HepG2 (cell line): ENCODE data around the gene GALNT11. TPM values are rescaled to one million over a fixed set of nuclear protein-coding genes. Genes with fewer than 3 reads are reported as not detected.

ENCODE experiments used
- ATAC-seq: fragments of 200-7000 bp; cut with Tn5 transposase; 3 replicates; pipeline ENCODE4 v1.9.1; 2020; ENCODE audit warnings: mild to moderate bottlenecking, moderate library complexity
- BruUV-seq: library from RNA; stranded (reverse); fragments of 400-500 nt; replicated peaks from 2 replicates; lab custom pipeline; 2021; lab: Mats Ljungman, UMichigan
- CTCF ChIA-PET: fragments of 300-600 bp; formaldehyde crosslinking; extraction: SDS; loops from one replicate; lab custom pipeline; 2021; ENCODE audit warnings: low total read pairs, inconsistent platforms, low intra/inter-chr PET ratio; lab: Yijun Ruan, JAX
- POLR2A ChIA-PET: fragments of 350-600 bp; sonication (Branson Sonifier 250); formaldehyde crosslinking; loops from one replicate; lab custom pipeline; 2020; ENCODE audit warnings: antibody characterized with exemption, inconsistent platforms; lab: Yijun Ruan, JAX
- DNase-seq: peaks from one replicate; pipeline ENCODE4 v3.0.0-alpha.2; 2015; ENCODE audit warnings: low spot score
- FAIRE-seq: peaks from 3 replicates; lab custom pipeline; 2011; peaks lifted over from hg19 to GRCh38; lab: Jason Lieb, UNC
- H2AFZ ChIP-seq: one replicate; pipeline ENCODE4 v1.6.1; 2011; ENCODE audit warnings: low read length, inconsistent platforms
- H3K27ac ChIP-seq: fragments of 300-600 bp; 3 replicates; pipeline ENCODE4 v1.8.0; 2011; ENCODE audit warnings: mixed run types, mild to moderate bottlenecking, mixed read lengths, low read length, inconsistent platforms; ENCODE audit not compliant: insufficient read depth; ENCODE audit errors: extremely low read length
- H3K27me3 ChIP-seq, 2 experiments: fragments of 200-600 bp in 1 of 2; 2 replicates in 1 of 2; 3 replicates in 1 of 2; pipeline versions ENCODE4 v1.6.0 to v1.8.0; 2011; ENCODE audit warnings: low read length in 2 of 2, mild to moderate bottlenecking in 2 of 2, moderate library complexity in 2 of 2, inconsistent platforms in 1 of 2; ENCODE audit not compliant: insufficient read depth in 2 of 2, control insufficient read depth in 1 of 2
- H3K36me3 ChIP-seq, 2 experiments: fragments of 200-600 bp in 1 of 2; replicated peaks in 1 of 2; 2 replicates in 1 of 2; 3 replicates in 1 of 2; pipeline versions ENCODE4 v1.5.1 to v1.8.0; 2011; ENCODE audit warnings: low read length in 2 of 2, inconsistent platforms in 1 of 2; ENCODE audit not compliant: insufficient read depth in 2 of 2, control insufficient read depth in 1 of 2
- H3K4me1 ChIP-seq: 2 replicates; pipeline ENCODE4 v1.5.1; 2012; ENCODE audit warnings: low read length, inconsistent platforms; ENCODE audit not compliant: insufficient read depth
- H3K4me2 ChIP-seq: 2 replicates; pipeline ENCODE4 v1.6.0; 2011; ENCODE audit warnings: low read depth, low read length, inconsistent platforms
- H3K4me3 ChIP-seq, 3 experiments: fragments of 200-600 bp in 1 of 3; sonication (generic), shearing (Covaris generic) in 1 of 3; replicated peaks in 1 of 3; 2 replicates each; pipeline ENCODE4 v1.5.1; 2011 to 2016; ENCODE audit warnings: low read length in 3 of 3, inconsistent platforms in 2 of 3, low read depth in 2 of 3, mild to moderate bottlenecking in 2 of 3, control low read depth in 1 of 3, mixed read lengths in 1 of 3; ENCODE audit not compliant: insufficient read depth in 1 of 3
- H3K79me2 ChIP-seq: one replicate; pipeline ENCODE4 v1.6.1; 2011; ENCODE audit warnings: low read length, inconsistent platforms; ENCODE audit not compliant: insufficient read depth
- H3K9ac ChIP-seq: 2 replicates; pipeline ENCODE4 v1.6.0; 2011; ENCODE audit warnings: mild to moderate bottlenecking, low read depth, low read length, inconsistent platforms; ENCODE audit not compliant: insufficient read depth
- H3K9me3 ChIP-seq: 2 replicates; pipeline ENCODE4 v1.5.1; 2012; ENCODE audit warnings: mild to moderate bottlenecking, low read length
- H4K20me1 ChIP-seq: 2 replicates; pipeline ENCODE4 v1.6.0; 2011; ENCODE audit warnings: inconsistent platforms, mild to moderate bottlenecking, low read length, moderate library complexity; ENCODE audit not compliant: insufficient read depth
- FOXO1 ChIP-seq: sonication (generic); formaldehyde crosslinking; IDR thresholded peaks from 2 replicates; pipeline ENCODE4 v1.4.0; 2020; ENCODE audit warnings: missing genetic modification reagents
- FUBP1 ChIP-seq: sonication (generic); formaldehyde crosslinking; IDR thresholded peaks from 2 replicates; pipeline ENCODE4 v1.5.1; 2020; ENCODE audit warnings: missing genetic modification reagents, mild to moderate bottlenecking, borderline replicate concordance
- IKZF1 ChIP-seq: fragments of 450-650 bp; IDR thresholded peaks from 2 replicates; pipeline ENCODE4 v1.7.1; 2016
- MTA1 ChIP-seq: sonication (generic); formaldehyde crosslinking; IDR thresholded peaks from 2 replicates; pipeline ENCODE4 v1.4.0; 2020; ENCODE audit warnings: missing genetic modification reagents, mild to moderate bottlenecking, borderline replicate concordance
- MXI1 ChIP-seq: IDR thresholded peaks from 3 replicates; pipeline ENCODE4 v1.6.1; 2012; ENCODE audit warnings: low read depth, low read length, inconsistent platforms, borderline replicate concordance
- NFE2L1 ChIP-seq: sonication (generic); formaldehyde crosslinking; IDR thresholded peaks from 2 replicates; pipeline ENCODE4 v1.4.0; 2020; ENCODE audit warnings: missing genetic modification reagents, mild to moderate bottlenecking, borderline replicate concordance
- NR2F1 ChIP-seq, 2 experiments: fragments of 450-650 bp in 1 of 2; formaldehyde crosslinking in 1 of 2; IDR thresholded peaks; 2 replicates each; pipeline versions ENCODE4 v1.5.0 to v1.6.1; 2016 to 2020; ENCODE audit warnings: mild to moderate bottlenecking in 1 of 2, missing compliant biosample characterization in 1 of 2, missing genetic modification reagents in 1 of 2, moderate library complexity in 1 of 2
- PREB ChIP-seq: sonication (generic); formaldehyde crosslinking; IDR thresholded peaks from 2 replicates; pipeline ENCODE4 v1.4.0; 2020; ENCODE audit warnings: missing genetic modification reagents
- RAD21 ChIP-seq: fragments of 450-650 bp; formaldehyde crosslinking; IDR thresholded peaks from 2 replicates; pipeline ENCODE4 v1.5.0; 2020; ENCODE audit warnings: mild to moderate bottlenecking
- YY1 ChIP-seq: IDR thresholded peaks from 2 replicates; pipeline ENCODE4 v1.6.1; 2011; ENCODE audit warnings: low read length, low read depth, moderate library complexity, mild to moderate bottlenecking; ENCODE audit not compliant: insufficient read depth, insufficient replicate concordance
- ZFP36L2 ChIP-seq: sonication (generic); formaldehyde crosslinking; IDR thresholded peaks from 2 replicates; pipeline ENCODE4 v1.4.0; 2020; ENCODE audit warnings: missing genetic modification reagents
- ZNF616 ChIP-seq: sonication (generic); formaldehyde crosslinking; IDR thresholded peaks from 2 replicates; pipeline ENCODE4 v1.5.0; 2020; ENCODE audit warnings: low read depth, mild to moderate bottlenecking, missing genetic modification reagents
- ZNF776 ChIP-seq: sonication (generic); formaldehyde crosslinking; IDR thresholded peaks from 2 replicates; pipeline ENCODE4 v1.4.0; 2020; ENCODE audit warnings: mild to moderate bottlenecking, missing genetic modification reagents
- WGBS: methylation state at CpG from one replicate; pipeline ENCODE4 v1.1.6; 2017; ENCODE audit warnings: low lambda C conversion rate; 5-methylcytosine and 5-hydroxymethylcytosine counted together
- in situ Hi-C: cut with HindIII; loops from 2 replicates; pipeline ENCODE4 v1.10.0; 2017; ENCODE audit warnings: low pct_unique_long_range_greater_than_20kb; ENCODE audit not compliant: extremely low pct_ligation_motif_present
- intact Hi-C: fragments of 100-400 bp; cut with micrococcal nuclease; formaldehyde crosslinking; loops from one replicate; pipeline ENCODE4 v1.10.0; 2022; ENCODE audit not compliant: unreplicated experiment
- polyA plus RNA-seq, 8 experiments: library from polyadenylated mRNA; depleted of rRNA in 3 of 8; stranded (reverse) in 7 of 8; unstranded in 1 of 8; fragments of >200 nt; fragmentation: Illumina TruSeq in 4 of 8; extraction: Trizol in 4 of 8; gene quantifications; 2 replicates each; pipeline versions ENCODE4 v1.2.1 to v1.2.3, GENCODE V29; 2011 to 2016; ENCODE audit warnings: low read depth in 4 of 8, missing spikeins in 1 of 8, mixed read lengths in 1 of 8; ENCODE audit not compliant: insufficient read depth in 1 of 8
- total RNA-seq, 5 experiments: library from RNA; depleted of rRNA; stranded (reverse); fragments of >200 nt; fragmentation: Illumina TruSeq; extraction: Trizol; gene quantifications; 2 replicates each; pipeline ENCODE4 v1.2.3, GENCODE V29; 2016; ENCODE audit warnings: low read depth in 1 of 5

Gene GALNT11
- total and polyA plus RNA-seq, 2 of the 13 experiments (the other 11 are each of a cell fraction or from before 2014, with no cell fraction given) = 9.3 to 16.3 TPM

- no peak for TF ChIP-seq NFE2L1 (CRISPR knock-in tag)
Measured at GRCh38 chr7:152048051-152048450, 22.6 kb downstream of the GALNT11 start (continued).

GRCh38 chr7:152050547-152050971, 25.1 kb downstream of the GALNT11 start:
- no peak overlapping the region for H3K4me2 ChIP-seq
- in situ Hi-C loops (no loop called here), intact Hi-C loops (no loop called here)
- no peaks in the 10 kb centered on the region for H3K36me3 ChIP-seq
- ChIA-PET POLR2A (no interaction called here), CTCF (no interaction called here)
- no peak overlapping the region for H3K4me3 ChIP-seq
- H3K27ac ChIP-seq = no peak overlapping the region
- H3K9me3 ChIP-seq = no peaks in the 10 kb centered on the region
- no peaks in the 10 kb centered on the region for H4K20me1 ChIP-seq
- H3K9ac ChIP-seq = no peak overlapping the region
- WGBS = 83% methylated on average over 1 of the region's 4 CpGs
- no peak for DNase-seq
- H2AFZ ChIP-seq = no peak overlapping the region
- TF ChIP-seq MTA1 (CRISPR knock-in tag) (no peak), IKZF1 (no peak), FUBP1 (no peak), FOXO1 (CRISPR knock-in tag) (no peak)
- no peak for ATAC-seq
- BruUV-seq = no TSS peak
- no peaks in the 10 kb centered on the region for H3K79me2 ChIP-seq
- H3K4me1 ChIP-seq = peaks cover 10% of the 10 kb centered on the region
- no peak for FAIRE-seq
- H3K27me3 ChIP-seq = no peaks in the 10 kb centered on the region

GRCh38 chr7:152051968-152052367, 26.5 kb downstream of the GALNT11 start:
- H3K79me2 ChIP-seq = no peaks in the 10 kb centered on the region
- H3K4me2 ChIP-seq = no peak overlapping the region
- FAIRE-seq (no peak), DNase-seq (no peak), ATAC-seq (no peak)
- no peak for TF ChIP-seq ZNF776 (CRISPR knock-in tag)
- TF ChIP-seq ZNF616 = no peak
- TF ChIP-seq NR2F1 (CRISPR knock-in tag; IDR thresholded peaks at IDR 0.05) = no peak
- TF ChIP-seq PREB (CRISPR knock-in tag) = no peak
- no peak for TF ChIP-seq MXI1
- no peak for TF ChIP-seq YY1
- TF ChIP-seq ZFP36L2 (CRISPR knock-in tag) = no peak
- no peak for TF ChIP-seq RAD21
- intact Hi-C loops = no loop called here
- no peaks in the 10 kb centered on the region for H3K27me3 ChIP-seq
- POLR2A ChIA-PET = no interaction called here
- no peaks in the 10 kb centered on the region for H4K20me1 ChIP-seq
- in situ Hi-C loops = no loop called here
- H3K9me3 ChIP-seq = no peaks in the 10 kb centered on the region
- H3K9ac ChIP-seq = no peak overlapping the region
- H3K27ac ChIP-seq = no peak overlapping the region
- BruUV-seq = no TSS peak
- H3K4me1 ChIP-seq = peaks cover 10% of the 10 kb centered on the region
- H3K4me3 ChIP-seq = no peak overlapping the region
- CTCF ChIA-PET = no interaction called here
- H3K36me3 ChIP-seq = no peaks in the 10 kb centered on the region
- WGBS = 93% methylated on average over 3 of the region's 3 CpGs
- no peak overlapping the region for H2AFZ ChIP-seq
